Measurements from ENCODE around the gene SH2D5.

The SH2D5 gene

DNA sequence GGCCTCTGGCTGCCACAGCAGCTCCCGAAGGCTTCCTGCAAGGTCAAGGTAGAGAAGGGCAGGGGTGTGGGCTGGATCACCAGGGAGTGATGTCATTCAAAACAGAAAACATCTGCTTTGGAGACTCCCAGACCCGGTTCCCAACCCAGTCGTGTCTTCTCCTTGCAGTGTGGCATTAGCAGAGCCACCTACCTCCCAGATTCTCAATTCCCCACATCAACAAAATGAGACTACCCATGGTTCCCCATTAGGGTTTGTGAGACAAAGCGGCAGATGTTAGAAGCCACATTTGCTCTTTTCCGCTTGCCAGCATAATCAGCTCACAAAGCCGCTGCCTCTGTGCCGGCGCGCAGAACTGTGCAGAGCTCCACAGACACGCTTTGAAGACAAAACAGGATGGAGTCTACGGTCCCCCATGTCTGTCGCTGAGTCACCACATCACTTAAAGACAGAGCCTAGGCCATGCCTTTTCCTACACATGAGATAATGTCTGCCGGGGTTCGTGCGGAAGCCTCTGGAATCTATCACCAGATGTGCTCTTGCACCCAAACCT lies 27.2 kb downstream of the SH2D5 start:
- Histone ChIP-seq H3K4me1 (peaks cover 3% of the 10 kb centered on the region), H3K36me3 (no peaks in the 10 kb centered on the region), H3K4me3 (no peak overlapping the region), H3K9me3 (no peaks in the 10 kb centered on the region), H3K9ac (no peak overlapping the region), H4K20me1 (no peaks in the 10 kb centered on the region), H3K27ac (no peak overlapping the region), H3K4me2 (no peak overlapping the region), H3K27me3 (no peaks in the 10 kb centered on the region)
- no peak for TF ChIP-seq Cebpa-rat (IDR thresholded peaks at IDR 0.05)

DNA sequence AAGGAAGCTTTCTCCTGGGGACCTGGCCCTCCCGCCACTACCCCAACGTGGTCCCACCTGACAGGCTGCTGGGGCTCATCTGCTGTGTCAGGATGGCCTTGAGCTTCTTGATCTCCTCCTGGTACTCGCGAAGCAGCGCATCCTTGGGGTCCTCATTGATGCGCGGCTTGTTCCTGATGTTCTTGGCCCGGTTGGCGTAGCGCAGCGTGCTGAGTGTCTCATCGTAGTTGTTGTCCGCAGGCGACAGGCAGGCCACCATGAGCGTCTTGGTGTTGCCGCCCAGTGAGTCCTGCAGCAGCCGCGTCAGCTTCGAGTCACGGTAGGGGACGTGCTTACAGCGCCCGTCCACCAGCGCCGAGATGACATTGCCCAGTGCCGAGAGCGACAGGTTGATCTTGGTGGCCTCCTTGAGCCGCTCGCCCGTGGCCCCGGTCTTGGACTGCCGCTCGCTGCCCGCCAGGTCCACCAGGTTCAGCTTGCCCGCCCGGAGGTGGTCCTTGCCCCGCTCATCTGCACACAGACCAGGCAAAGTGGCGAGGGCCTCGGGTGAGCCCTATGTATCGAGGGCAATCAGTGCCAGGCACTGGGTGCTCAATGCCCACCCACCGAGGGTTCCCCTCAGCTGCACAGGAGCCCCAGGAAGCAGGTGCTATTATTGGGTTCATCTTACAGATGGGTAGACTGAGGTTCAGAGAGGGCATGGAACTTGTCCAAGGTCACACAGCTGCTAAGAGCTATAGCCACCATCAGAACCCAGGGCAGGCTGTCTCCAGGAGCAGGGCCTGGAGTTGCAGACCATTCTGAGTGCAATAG lies 27.9 kb downstream of the SH2D5 start:
- Histone ChIP-seq H3K4me2 (no peak overlapping the region), H3K27ac (no peak overlapping the region), H3K9me3 (no peaks in the 10 kb centered on the region), H4K20me1 (no peaks in the 10 kb centered on the region), H3K27me3 (no peaks in the 10 kb centered on the region), H3K9ac (no peak overlapping the region), H3K36me3 (no peaks in the 10 kb centered on the region), H3K4me1 (no peaks in the 10 kb centered on the region), H3K4me3 (no peak overlapping the region)
- no peak for TF ChIP-seq Cebpa-rat (IDR thresholded peaks at IDR 0.05)

DNA sequence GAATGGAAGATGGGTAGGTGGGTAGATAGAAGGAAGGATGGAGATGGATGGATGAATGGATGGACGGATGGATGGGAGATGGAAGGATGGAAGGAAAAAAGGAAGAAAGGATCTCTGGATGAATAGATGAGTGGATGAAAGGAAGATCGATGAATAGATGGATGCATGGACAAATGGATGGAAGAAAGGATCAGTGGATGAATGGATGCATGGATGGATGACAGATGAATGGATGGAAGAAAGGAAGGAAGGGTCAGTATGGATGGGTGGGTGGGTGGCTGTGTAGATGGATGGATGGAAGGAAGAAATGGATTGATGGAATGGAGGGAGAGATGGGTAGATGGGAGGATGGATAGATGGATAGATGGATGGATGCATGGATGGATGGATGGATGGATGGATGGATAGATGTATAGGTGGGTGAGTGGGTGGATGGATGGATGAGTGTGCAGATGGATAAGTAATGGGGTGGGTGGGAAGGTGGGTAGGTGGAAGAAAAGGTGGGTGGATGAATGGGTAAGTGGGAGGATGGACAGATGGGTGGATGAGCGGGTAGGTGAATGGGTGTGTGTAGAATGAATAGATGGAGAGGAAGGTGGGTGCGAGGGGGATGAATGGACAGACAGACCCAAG lies 29.3 kb downstream of the SH2D5 start:
- H3K27ac ChIP-seq: no peak overlapping the region
- no peaks in the 10 kb centered on the region for H3K36me3 ChIP-seq
- H3K27me3 ChIP-seq: no peaks in the 10 kb centered on the region

DNA sequence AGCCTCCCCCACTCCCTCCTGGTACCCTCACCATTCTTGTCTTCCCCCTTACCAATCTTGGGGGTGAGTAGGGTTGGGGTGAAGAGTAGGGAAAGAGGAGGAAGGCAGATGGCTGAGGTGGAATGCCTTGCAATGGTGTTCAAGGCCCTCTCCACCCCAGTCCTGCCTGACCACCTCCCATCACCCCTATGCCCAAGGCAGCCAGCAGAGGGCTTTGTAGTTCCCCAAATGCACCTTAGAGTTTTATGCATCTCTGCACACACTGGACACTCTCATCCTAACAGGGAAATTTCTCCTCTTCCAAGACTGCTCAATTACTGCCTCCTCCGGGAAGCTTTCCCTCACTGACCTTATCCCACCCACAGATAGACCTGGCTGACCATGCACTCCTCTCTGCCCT lies 30.1 kb downstream of the SH2D5 start:
- Histone ChIP-seq H3K4me1 (no peaks in the 10 kb centered on the region), H3K4me2 (no peak overlapping the region), H3K27ac (no peak overlapping the region), H3K27me3 (no peaks in the 10 kb centered on the region), H3K9ac (no peak overlapping the region), H3K9me3 (no peaks in the 10 kb centered on the region), H4K20me1 (no peaks in the 10 kb centered on the region), H3K36me3 (no peaks in the 10 kb centered on the region), H3K4me3 (no peak overlapping the region)
- TF ChIP-seq Cebpa-rat (IDR thresholded peaks at IDR 0.05): no peak

More for the DNA sequence above, 29.3 kb downstream of the SH2D5 start:
- no peak overlapping the region for H3K4me3 ChIP-seq
- H3K4me1 ChIP-seq: no peaks in the 10 kb centered on the region
- no peak overlapping the region for H3K4me2 ChIP-seq
- no peak for TF ChIP-seq Cebpa-rat (IDR thresholded peaks at IDR 0.05)
- H4K20me1 ChIP-seq: no peaks in the 10 kb centered on the region
- no peak overlapping the region for H3K9ac ChIP-seq
- no peaks in the 10 kb centered on the region for H3K9me3 ChIP-seq

DNA sequence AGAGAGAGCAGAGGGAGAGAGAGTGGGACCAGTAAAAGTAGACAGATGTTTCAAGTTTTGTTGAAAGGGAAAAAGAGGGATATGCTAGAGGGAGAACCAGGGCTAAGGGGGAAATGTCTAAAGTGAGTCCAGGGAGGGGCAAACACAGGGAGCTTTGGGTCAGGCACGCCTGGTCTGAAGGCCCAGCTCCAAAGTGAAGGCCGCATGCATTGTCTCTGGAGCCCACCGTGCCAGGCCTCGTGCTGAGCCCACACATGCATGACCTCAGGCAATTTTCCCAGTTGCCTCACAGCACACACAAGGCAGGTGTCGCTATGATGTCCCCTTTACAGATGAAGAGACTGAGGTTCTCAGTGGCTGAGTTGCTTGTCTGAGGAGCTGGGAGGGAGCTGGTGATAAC lies 30.7 kb downstream of the SH2D5 start:
- no peaks in the 10 kb centered on the region for H3K27me3 ChIP-seq
- no peaks in the 10 kb centered on the region for H4K20me1 ChIP-seq
- H3K4me1 ChIP-seq: peaks cover 5% of the 10 kb centered on the region; the same call in 1 of the 2 replicates
- no peak overlapping the region for H3K9ac ChIP-seq
- no peaks in the 10 kb centered on the region for H3K36me3 ChIP-seq
- no peak overlapping the region for H3K4me3 ChIP-seq
- H3K9me3 ChIP-seq: no peaks in the 10 kb centered on the region
- TF ChIP-seq Cebpa-rat (IDR thresholded peaks at IDR 0.05): no peak
- H3K4me2 ChIP-seq: no peak overlapping the region
- no peak overlapping the region for H3K27ac ChIP-seq

DNA sequence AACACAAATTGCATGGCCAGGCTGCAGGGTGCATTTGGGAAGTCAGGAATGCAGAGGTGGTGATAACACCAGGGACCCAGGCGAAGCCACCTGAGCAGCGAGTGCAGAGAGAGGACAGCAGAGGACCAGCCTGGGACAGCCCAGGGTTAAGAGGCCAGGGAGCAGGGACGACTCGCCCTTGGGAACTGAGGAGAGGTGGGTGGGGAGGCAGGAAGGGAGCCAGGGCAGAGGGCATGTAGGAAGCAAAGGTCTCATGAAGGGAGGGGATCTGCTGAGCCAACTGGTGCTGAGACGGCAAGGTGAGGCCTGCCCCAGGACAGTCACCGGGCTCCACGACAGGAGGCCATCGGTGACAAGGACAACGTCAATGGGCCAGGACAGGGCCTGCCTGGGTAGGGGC lies 31.1 kb downstream of the SH2D5 start:
- Histone ChIP-seq H3K36me3 (no peaks in the 10 kb centered on the region), H3K4me2 (no peak overlapping the region), H4K20me1 (no peaks in the 10 kb centered on the region), H3K9ac (no peak overlapping the region), H3K4me3 (no peak overlapping the region), H3K27me3 (no peaks in the 10 kb centered on the region), H3K27ac (no peak overlapping the region), H3K4me1 (peaks cover 6% of the 10 kb centered on the region; the same call in 1 of the 2 replicates), H3K9me3 (no peaks in the 10 kb centered on the region)
- TF ChIP-seq Cebpa-rat (IDR thresholded peaks at IDR 0.05): no peak

DNA sequence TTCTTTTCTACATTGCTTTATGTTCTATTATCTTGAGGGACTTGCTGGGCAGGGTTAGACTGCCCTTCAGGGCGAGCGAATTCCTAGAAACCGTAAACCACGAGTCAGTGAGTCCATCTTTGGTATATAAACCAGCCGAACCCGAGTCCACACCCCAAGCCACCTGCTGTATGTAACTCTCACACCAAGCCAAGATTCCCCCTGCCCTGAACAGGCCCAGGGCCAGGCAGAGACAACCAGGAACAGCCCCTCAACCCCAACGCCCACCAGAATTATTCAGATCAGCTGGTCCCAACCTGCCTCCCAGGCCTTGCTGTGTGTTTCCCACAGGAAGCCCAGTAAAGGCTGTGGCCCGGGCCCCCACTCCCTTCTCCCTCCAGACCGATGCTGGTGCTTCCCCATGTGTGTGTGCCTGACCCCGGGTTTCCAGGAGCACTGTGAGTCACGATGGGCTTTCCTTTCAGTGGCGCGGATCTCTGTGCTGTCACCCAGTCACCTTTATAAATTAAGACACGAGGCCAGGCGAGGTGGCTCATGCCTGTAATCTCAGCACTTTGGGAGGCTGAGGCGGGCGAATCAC lies 31.8 kb downstream of the SH2D5 start:
- Histone ChIP-seq H4K20me1 (no peaks in the 10 kb centered on the region), H3K9me3 (no peaks in the 10 kb centered on the region), H3K4me2 (no peak overlapping the region), H3K27me3 (no peaks in the 10 kb centered on the region), H3K36me3 (no peaks in the 10 kb centered on the region), H3K27ac (no peak overlapping the region), H3K4me3 (no peak overlapping the region), H3K4me1 (peaks cover 6% of the 10 kb centered on the region; the same call in 1 of the 2 replicates), H3K9ac (peak overlapping the region; percentile 38; the same call in 1 of the 2 replicates)
- TF ChIP-seq Cebpa-rat (IDR thresholded peaks at IDR 0.05): no peak

DNA sequence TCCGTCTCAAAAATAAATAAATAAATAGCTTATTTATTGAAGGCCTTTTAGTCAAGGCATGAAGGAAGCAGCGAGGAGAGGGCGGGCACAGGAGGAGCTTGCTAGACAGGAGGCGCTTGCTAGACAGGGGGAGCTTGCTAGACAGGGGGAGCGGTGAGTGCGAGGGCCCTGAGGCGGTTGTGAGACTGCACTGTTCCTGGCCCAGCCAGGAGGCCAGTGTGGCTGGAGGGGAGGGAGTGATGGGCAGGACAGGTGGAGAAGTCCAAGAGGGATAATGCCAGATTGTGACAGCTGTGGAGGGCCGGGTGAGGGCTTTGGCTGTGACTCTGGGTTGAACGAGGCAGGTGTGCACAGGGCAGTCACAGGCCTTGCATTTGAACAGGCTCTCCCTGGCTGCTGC lies 32.9 kb downstream of the SH2D5 start:
- H3K27ac ChIP-seq: no peak overlapping the region
- no peaks in the 10 kb centered on the region for H3K36me3 ChIP-seq
- no peak overlapping the region for H3K4me2 ChIP-seq
- TF ChIP-seq Cebpa-rat (IDR thresholded peaks at IDR 0.05): no peak
- H3K9me3 ChIP-seq: no peaks in the 10 kb centered on the region
- H4K20me1 ChIP-seq: no peaks in the 10 kb centered on the region
- no peaks in the 10 kb centered on the region for H3K27me3 ChIP-seq
- no peak overlapping the region for H3K4me3 ChIP-seq
- H3K4me1 ChIP-seq: peaks cover 6% of the 10 kb centered on the region; the same call in 1 of the 2 replicates
- H3K9ac ChIP-seq: no peak overlapping the region

DNA sequence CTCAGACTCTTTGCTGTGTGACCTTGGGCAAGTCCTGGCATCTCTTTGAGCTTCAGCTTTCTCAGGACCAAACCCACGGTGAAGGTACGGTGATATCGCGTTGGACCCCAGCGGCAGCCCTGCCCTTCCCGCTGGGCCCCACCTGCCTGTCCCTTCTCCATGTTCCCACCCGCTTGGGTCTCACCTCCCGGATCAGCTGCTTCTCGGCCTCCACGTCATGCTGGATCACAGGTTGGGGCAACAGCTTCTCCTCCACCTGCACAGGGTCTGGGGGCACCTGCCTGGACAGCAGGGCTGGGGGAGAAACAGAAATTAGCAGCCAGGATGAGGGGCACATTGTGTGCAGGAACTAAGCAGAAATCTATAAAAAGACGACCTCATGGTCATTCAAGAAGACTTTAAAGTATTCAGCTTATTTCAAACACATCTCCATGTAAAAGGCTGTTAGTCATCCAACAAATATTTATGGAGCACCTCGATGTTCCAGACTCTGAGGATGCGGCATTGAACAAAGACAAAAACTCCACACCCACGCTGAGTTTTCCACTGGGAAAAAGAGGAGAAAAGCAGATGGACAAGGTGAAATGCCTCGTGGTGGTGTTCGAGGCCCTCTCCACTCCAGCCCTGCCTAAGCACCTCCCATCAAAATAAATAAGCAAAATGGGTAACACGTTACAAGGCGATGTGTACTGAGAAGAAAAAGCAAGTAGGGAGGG lies 34.1 kb downstream of the SH2D5 start:
- no peak overlapping the region for H3K4me3 ChIP-seq
- no peak overlapping the region for H3K27ac ChIP-seq
- no peaks in the 10 kb centered on the region for H3K27me3 ChIP-seq
- H3K9me3 ChIP-seq: no peaks in the 10 kb centered on the region
- no peaks in the 10 kb centered on the region for H3K36me3 ChIP-seq
- no peak overlapping the region for H3K9ac ChIP-seq
- H3K4me2 ChIP-seq: no peak overlapping the region
- H3K4me1 ChIP-seq: peaks cover 6% of the 10 kb centered on the region; the same call in 1 of the 2 replicates
- H4K20me1 ChIP-seq: no peaks in the 10 kb centered on the region
- TF ChIP-seq Cebpa-rat (IDR thresholded peaks at IDR 0.05): no peak
